Natural killer cell (primary cell): ENCODE measurements around the gene H2AZ2. TPM values are rescaled to one million over a fixed set of nuclear protein-coding genes. Genes with fewer than 3 reads are reported as not detected.

Source experiments
- ATAC-seq, 3 donors: fragments of 150-1000 bp in 2 of 3; fragments of 200-7000 bp in 1 of 3; cut with Tn5 transposase; 1 replicate in 1 of 3; 2 replicates in 2 of 3; pipeline ENCODE4 v1.10.0; 2021; ENCODE audit warnings: mild to moderate bottlenecking in 2 of 3, moderate library complexity in 2 of 3
- DNase-seq, 2 donors: peaks; one replicate each; pipeline versions ENCODE4 v3.0.0 to v3.0.0-alpha.2; 2013 to 2021; ENCODE audit warnings: mixed read lengths in 1 of 2
- H3K27ac ChIP-seq: one replicate; pipeline ENCODE4 v1.5.1; 2013; ENCODE audit warnings: mild to moderate bottlenecking, low read length
- H3K27me3 ChIP-seq: one replicate; pipeline ENCODE4 v1.6.1; 2013; ENCODE audit warnings: low read length; ENCODE audit not compliant: control insufficient read depth, insufficient read depth
- H3K36me3 ChIP-seq: one replicate; pipeline ENCODE4 v1.6.1; 2013; ENCODE audit warnings: low read length; ENCODE audit not compliant: control insufficient read depth, insufficient read depth
- H3K4me1 ChIP-seq: one replicate; pipeline ENCODE4 v1.6.1; 2013; ENCODE audit warnings: low read length; ENCODE audit not compliant: control insufficient read depth, insufficient read depth
- H3K4me3 ChIP-seq: one replicate; pipeline ENCODE4 v1.5.1; 2013; ENCODE audit warnings: low read length
- H3K9me3 ChIP-seq: one replicate; pipeline ENCODE4 v1.6.1; 2013; ENCODE audit warnings: low read length; ENCODE audit not compliant: control insufficient read depth, insufficient read depth
- H3K27ac Mint-ChIP-seq, 2 donors: one replicate each; pipeline ENCODE4 v1.8.0; 2022; ENCODE audit warnings: mild to moderate bottlenecking in 2 of 2, mixed read lengths in 2 of 2, moderate library complexity in 1 of 2
- H3K27me3 Mint-ChIP-seq, 2 donors: one replicate each; pipeline ENCODE4 v1.8.0; 2022; ENCODE audit warnings: low read depth in 2 of 2, mixed read lengths in 2 of 2
- H3K36me3 Mint-ChIP-seq: one replicate; pipeline ENCODE4 v1.8.0; 2022; ENCODE audit warnings: mixed read lengths
- H3K4me1 Mint-ChIP-seq, 2 donors: one replicate each; pipeline ENCODE4 v1.8.0; 2022; ENCODE audit warnings: mixed read lengths in 2 of 2
- H3K4me3 Mint-ChIP-seq: one replicate; pipeline ENCODE4 v1.8.0; 2022; ENCODE audit warnings: mild to moderate bottlenecking, moderate library complexity, mixed read lengths
- H3K9me3 Mint-ChIP-seq, 2 donors: one replicate each; pipeline ENCODE4 v1.8.0; 2022; ENCODE audit warnings: mixed read lengths in 2 of 2
- WGBS: methylation state at CpG from one replicate; pipeline ENCODE4 v1.1.7; 2013; ENCODE audit warnings: missing lambda C conversion rate; ENCODE audit not compliant: insufficient coverage; 5-methylcytosine and 5-hydroxymethylcytosine counted together
- intact Hi-C: fragments of 100-400 bp; cut with micrococcal nuclease; formaldehyde crosslinking; loops from one replicate; pipeline ENCODE4 v1.14.2; 2022
- total RNA-seq, 4 donors: library from RNA; stranded (reverse); fragments of 120-200 nt in 1 of 4; gene quantifications; one replicate each; pipeline versions ENCODE4 v1.2.3 to v1.2.4, GENCODE V29; 2013 to 2022
- TF ChIP-seq, protein P1 (sequence below): fragments of 200-600 bp; IDR thresholded peaks from one replicate; pipeline ENCODE4 v1.8.0; 2022; ENCODE audit warnings: antibody characterized with exemption

The H2AZ2 gene
- total RNA-seq, 3 donors from 2014 or later (not counting 1 experiment from before 2014, with no cell fraction given) = 178 to 196 (median 190) TPM

DNA sequence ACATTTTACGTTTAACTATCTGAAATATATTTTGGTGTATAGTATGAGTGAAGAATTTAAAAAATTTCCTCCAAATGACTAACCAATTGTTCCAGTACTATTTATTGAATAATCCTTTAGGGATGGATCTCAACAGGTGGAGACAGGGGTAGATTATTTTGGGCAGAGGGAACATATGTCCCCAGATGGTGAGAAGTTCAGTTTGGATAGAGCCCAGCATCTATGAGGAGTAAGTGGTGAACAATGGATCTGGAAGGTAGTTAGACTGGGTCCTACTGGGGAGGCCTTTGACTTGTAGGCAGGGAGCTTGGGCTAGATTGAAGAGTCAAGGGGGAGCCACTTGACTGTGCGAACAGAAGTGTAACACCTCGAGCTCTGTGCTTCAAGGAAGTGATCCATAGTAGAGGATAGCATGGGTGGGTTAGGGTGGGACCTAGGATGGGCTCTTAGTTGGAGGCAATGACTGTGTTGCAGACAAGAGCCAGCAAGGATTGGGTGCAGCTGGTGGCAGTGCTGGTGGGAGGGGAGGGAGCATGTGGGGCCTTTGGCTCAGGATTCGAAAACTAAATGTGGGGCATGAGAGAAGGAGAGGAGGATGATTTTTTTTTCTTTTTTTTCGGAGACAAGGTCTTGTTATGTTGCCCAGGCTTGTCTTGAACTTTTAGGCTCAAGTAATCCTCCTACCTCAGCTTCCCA is 41.3 kb upstream of the H2AZ2 start:
- H3K4me3 ChIP-seq = no peak overlapping the region
- Mint-ChIP-seq H3K36me3 (no peaks in the 10 kb centered on the region), H3K4me1 (peaks cover 23 to 33% of the 10 kb centered on the region in 2 donors), H3K4me3 (no peak overlapping the region), H3K9me3 (peaks cover 0 to 3% of the 10 kb centered on the region in 2 donors), H3K27me3 (no peaks in the 10 kb centered on the region), H3K27ac (peak overlapping the region; percentile 100)
- TF ChIP-seq, protein P1, sequence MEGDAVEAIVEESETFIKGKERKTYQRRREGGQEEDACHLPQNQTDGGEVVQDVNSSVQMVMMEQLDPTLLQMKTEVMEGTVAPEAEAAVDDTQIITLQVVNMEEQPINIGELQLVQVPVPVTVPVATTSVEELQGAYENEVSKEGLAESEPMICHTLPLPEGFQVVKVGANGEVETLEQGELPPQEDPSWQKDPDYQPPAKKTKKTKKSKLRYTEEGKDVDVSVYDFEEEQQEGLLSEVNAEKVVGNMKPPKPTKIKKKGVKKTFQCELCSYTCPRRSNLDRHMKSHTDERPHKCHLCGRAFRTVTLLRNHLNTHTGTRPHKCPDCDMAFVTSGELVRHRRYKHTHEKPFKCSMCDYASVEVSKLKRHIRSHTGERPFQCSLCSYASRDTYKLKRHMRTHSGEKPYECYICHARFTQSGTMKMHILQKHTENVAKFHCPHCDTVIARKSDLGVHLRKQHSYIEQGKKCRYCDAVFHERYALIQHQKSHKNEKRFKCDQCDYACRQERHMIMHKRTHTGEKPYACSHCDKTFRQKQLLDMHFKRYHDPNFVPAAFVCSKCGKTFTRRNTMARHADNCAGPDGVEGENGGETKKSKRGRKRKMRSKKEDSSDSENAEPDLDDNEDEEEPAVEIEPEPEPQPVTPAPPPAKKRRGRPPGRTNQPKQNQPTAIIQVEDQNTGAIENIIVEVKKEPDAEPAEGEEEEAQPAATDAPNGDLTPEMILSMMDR = no peak
- peaks cover 2% of the 10 kb centered on the region for H3K9me3 ChIP-seq
- 94% methylated on average over 3 of the region's 5 CpGs for WGBS
- peaks cover 36% of the 10 kb centered on the region for H3K4me1 ChIP-seq
- H3K36me3 ChIP-seq = no peaks in the 10 kb centered on the region
- DNase-seq (no peak), ATAC-seq (no peak)
- intact Hi-C loops = loop anchor here (10.0 kb wide), 1 partner anchor 1304 kb away; the partner anchor contains the start of gene STK17A
- H3K27ac ChIP-seq = no peak overlapping the region
- no peaks in the 10 kb centered on the region for H3K27me3 ChIP-seq

DNA sequence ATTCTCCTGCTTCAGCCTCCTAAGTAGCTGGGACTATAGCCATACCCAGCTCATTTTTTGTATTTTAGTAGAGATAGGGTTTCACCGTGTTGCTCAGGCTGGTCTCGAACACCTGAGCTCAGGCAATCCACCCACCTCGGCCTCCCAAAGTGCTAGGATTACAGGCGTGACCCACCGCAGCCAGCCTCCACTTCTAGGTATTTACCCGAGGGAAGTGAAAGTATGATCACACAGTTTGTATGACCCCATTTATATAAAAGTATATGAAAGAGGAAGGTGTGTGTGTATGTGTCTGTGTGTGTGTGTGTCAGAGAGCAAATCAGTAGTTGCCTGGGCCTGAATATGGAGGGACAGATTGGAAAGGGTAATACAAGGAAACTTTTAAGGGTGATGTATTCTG is 39.4 kb upstream of the H2AZ2 start:
- ATAC-seq (no peak), DNase-seq (peak in 1 of 2 donors; percentile 26)
- H3K9me3 ChIP-seq = peaks cover 10% of the 10 kb centered on the region
- intact Hi-C loops = loop anchor here (10.0 kb wide), 1 partner anchor 1302 kb away; the partner anchor contains the start of gene STK17A
- Mint-ChIP-seq H3K4me3 (no peak overlapping the region), H3K27me3 (no peaks in the 10 kb centered on the region), H3K9me3 (peaks cover 0 to 3% of the 10 kb centered on the region in 2 donors), H3K36me3 (no peaks in the 10 kb centered on the region), H3K4me1 (peaks cover 33 to 41% of the 10 kb centered on the region in 2 donors), H3K27ac (peak overlapping the region; percentile 100)
- H3K36me3 ChIP-seq = peaks cover 10% of the 10 kb centered on the region
- H3K4me3 ChIP-seq = no peak overlapping the region
- no peaks in the 10 kb centered on the region for H3K27me3 ChIP-seq
- TF ChIP-seq, protein P1 = no peak
- H3K4me1 ChIP-seq = peaks cover 43% of the 10 kb centered on the region
- peak overlapping the region; percentile 94 for H3K27ac ChIP-seq
- WGBS = 74% methylated on average over 5 of the region's 6 CpGs

DNA sequence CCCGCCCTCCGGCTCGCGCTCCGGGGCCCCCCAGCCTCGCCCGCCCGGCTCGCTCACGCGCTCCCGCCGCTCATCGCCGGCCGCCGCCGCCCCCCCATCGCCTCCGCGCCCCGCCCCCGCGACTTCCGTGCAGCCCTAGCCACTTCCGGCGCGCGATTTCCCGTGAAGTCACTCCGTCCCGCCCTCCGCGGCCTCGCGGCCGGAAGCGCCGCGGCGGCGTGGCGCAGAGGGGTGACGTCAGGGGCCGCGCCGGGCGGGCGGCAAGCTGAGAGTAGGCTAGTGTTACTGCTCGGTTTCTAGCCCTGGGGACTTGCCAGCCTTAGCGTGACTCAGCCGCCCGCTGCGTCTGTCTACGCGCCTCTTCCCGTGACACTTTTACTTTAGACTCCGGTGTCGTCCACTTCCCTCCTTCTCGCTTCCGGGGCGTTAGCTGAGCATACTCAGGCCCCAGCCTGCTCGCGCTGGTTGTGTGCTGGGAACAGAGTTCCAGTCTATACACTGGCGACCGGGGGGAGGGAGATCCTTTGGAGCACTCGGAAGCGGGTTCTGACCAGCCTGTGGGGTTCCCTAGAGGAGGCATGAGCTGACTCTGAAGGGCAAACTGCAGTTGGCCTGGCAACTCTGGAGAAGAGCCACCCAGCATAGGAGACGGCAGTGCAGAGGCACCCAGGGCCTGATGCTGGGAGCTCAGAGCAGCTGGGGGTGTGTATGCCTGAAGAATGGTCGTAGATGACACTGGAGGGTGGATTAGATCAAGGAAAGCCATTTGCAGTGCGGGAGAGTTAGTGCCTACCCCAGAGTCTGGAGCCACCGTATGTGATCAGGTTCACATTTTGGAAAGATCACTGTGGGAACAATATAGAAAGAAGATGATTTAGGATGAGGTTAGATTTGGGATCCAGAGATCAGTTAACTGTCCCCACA is 37.8 kb upstream of the H2AZ2 start, which contains the start of gene PURB:
Gene PURB, minus strand, starts transcription at position 137 of the 924 bp plus-strand sequence. CDS start 182 bp downstream, outside the sequence.
- TF ChIP-seq, protein P1 = no peak
- under 1% methylated on average over 72 of the region's 72 CpGs for WGBS
- Mint-ChIP-seq H3K4me1 (peaks cover 34 to 45% of the 10 kb centered on the region in 2 donors), H3K9me3 (peaks cover 0 to 3% of the 10 kb centered on the region in 2 donors), H3K27me3 (no peaks in the 10 kb centered on the region), H3K36me3 (no peaks in the 10 kb centered on the region), H3K27ac (peak within 1 kb of the TSS; percentile 100), H3K4me3 (peak within 1 kb of the TSS; percentile 99)
- Histone ChIP-seq H3K36me3 (peaks cover 10% of the 10 kb centered on the region), H3K27me3 (no peaks in the 10 kb centered on the region), H3K4me3 (peak within 1 kb of the TSS; percentile 75), H3K9me3 (peaks cover 10% of the 10 kb centered on the region), H3K27ac (peak within 1 kb of the TSS; percentile 97), H3K4me1 (peaks cover 35% of the 10 kb centered on the region)
- intact Hi-C loops = loop anchor here (1.0 to 10.0 kb wide), 6 partner anchors 37 to 1301 kb away; partner anchors contain the start of genes H2AZ2, OGDH, STK17A and TBRG4
- ATAC-seq = peak; percentile 83 to 94 (median 86)
- peak; percentile 98 to 99 for DNase-seq
